Caco-2 (cell line): Measurements from ENCODE around the gene SPINK8. TPM values are rescaled to one million over a fixed set of nuclear protein-coding genes. Genes with fewer than 3 reads are reported as not detected.

Experiments used
- BruUV-seq: library from RNA; stranded (reverse); fragments of 400-500 nt; replicated peaks from 2 replicates; lab custom pipeline; 2021; lab: Mats Ljungman, UMichigan
- CTCF ChIA-PET: fragments of 300-600 bp; sonication (Branson Sonifier 250); formaldehyde crosslinking; loops from one replicate; lab custom pipeline; 2022; ENCODE audit warnings: antibody characterized with exemption; lab: Charles Lee
- POLR2A ChIA-PET: fragments of 300-600 bp; sonication (Branson Sonifier 250); formaldehyde crosslinking; loops from one replicate; lab custom pipeline; 2022; ENCODE audit warnings: antibody characterized with exemption; lab: Charles Lee
- DNase-seq, 2 experiments: peaks; one replicate each; pipeline versions ENCODE4 v3.0.0 to v3.0.0-alpha.2; 2020 to 2022
- H3K27me3 ChIP-seq: replicated peaks from 2 replicates; pipeline ENCODE4 v1.6.0; 2011; ENCODE audit warnings: low read length; ENCODE audit not compliant: control insufficient read depth, insufficient read depth
- H3K36me3 ChIP-seq: 2 replicates; pipeline ENCODE4 v1.5.1; 2011; ENCODE audit warnings: low read length; ENCODE audit not compliant: control insufficient read depth, insufficient read depth
- H3K4me1 ChIP-seq: fragments of 250-450 bp; sonication (Bioruptor Pico); 2 replicates; pipeline ENCODE4 v1.5.1; 2020; ENCODE audit warnings: mild to moderate bottlenecking
- H3K4me3 ChIP-seq: 2 replicates; pipeline ENCODE4 v1.5.1; 2011; ENCODE audit warnings: low read depth, mild to moderate bottlenecking, control low read depth, low read length
- H3K9me3 ChIP-seq: fragments of 250-450 bp; sonication (Bioruptor Pico); 2 replicates; pipeline ENCODE4 v1.5.1; 2020; ENCODE audit warnings: mild to moderate bottlenecking, moderate library complexity
- H3K27ac Mint-ChIP-seq: one replicate; pipeline ENCODE4 v1.8.0; 2022; ENCODE audit warnings: mixed read lengths; ENCODE audit not compliant: unreplicated experiment
- H3K27me3 Mint-ChIP-seq: one replicate; pipeline ENCODE4 v1.8.0; 2022; ENCODE audit warnings: mixed read lengths; ENCODE audit not compliant: insufficient read depth, unreplicated experiment
- H3K36me3 Mint-ChIP-seq: one replicate; pipeline ENCODE4 v1.8.0; 2022; ENCODE audit warnings: mild to moderate bottlenecking, mixed read lengths; ENCODE audit not compliant: insufficient read depth, unreplicated experiment
- H3K4me1 Mint-ChIP-seq: one replicate; pipeline ENCODE4 v1.8.0; 2022; ENCODE audit warnings: low read depth, mixed read lengths; ENCODE audit not compliant: unreplicated experiment
- H3K4me3 Mint-ChIP-seq: one replicate; pipeline ENCODE4 v1.8.0; 2022; ENCODE audit warnings: mild to moderate bottlenecking, moderate library complexity, mixed read lengths; ENCODE audit not compliant: unreplicated experiment
- H3K9me3 Mint-ChIP-seq: one replicate; pipeline ENCODE4 v1.8.0; 2022; ENCODE audit warnings: mixed read lengths; ENCODE audit not compliant: unreplicated experiment
- CTCF ChIP-seq, 2 experiments: fragments of 200-600 bp in 1 of 2; IDR thresholded peaks; 1 replicate in 1 of 2; 2 replicates in 1 of 2; pipeline versions ENCODE4 v1.5.1 to v1.8.0; 2011 to 2022; ENCODE audit warnings: antibody characterized with exemption in 1 of 2, control low read depth in 1 of 2, inconsistent platforms in 1 of 2, low read depth in 1 of 2, low read length in 1 of 2, mild to moderate bottlenecking in 1 of 2, moderate library complexity in 1 of 2; ENCODE audit not compliant: insufficient read depth in 1 of 2, severe bottlenecking in 1 of 2, unreplicated experiment in 1 of 2
- intact Hi-C: fragments of 100-400 bp; cut with micrococcal nuclease; formaldehyde crosslinking; loops from one replicate; pipeline ENCODE4 v1.10.0; 2022; ENCODE audit not compliant: unreplicated experiment
- total RNA-seq: library from RNA; stranded (reverse); gene quantifications from 2 replicates; pipeline ENCODE4 v1.2.3, GENCODE V29; 2022

SPINK8 gene
- total RNA-seq, 1 experiment from 2014 or later, result not detected

- DNase-seq, result no peak
- ChIA-PET POLR2A (no interaction called here), CTCF (interaction anchor here (1.1 kb wide), 1 partner anchor 69 kb away, joined by 5 read pairs; no protein-coding TSS in a partner anchor)
- Histone ChIP-seq H3K36me3 (no peaks in the 10 kb centered on the region), H3K4me1 (peaks cover 3% of the 10 kb centered on the region), H3K27me3 (no peaks in the 10 kb centered on the region), H3K4me3 (no peak overlapping the region), H3K9me3 (peaks cover 8% of the 10 kb centered on the region)
- intact Hi-C loops, result no loop called here
- Mint-ChIP-seq H3K4me3 (no peak overlapping the region), H3K27ac (no peak overlapping the region), H3K27me3 (no peaks in the 10 kb centered on the region), H3K9me3 (peaks cover 25% of the 10 kb centered on the region), H3K36me3 (peaks cover under 1% of the 10 kb centered on the region), H3K4me1 (peaks cover 27% of the 10 kb centered on the region)
- no peak for TF ChIP-seq CTCF (IDR thresholded peaks at IDR 0.05; ENCODE audit: insufficient read depth in 1 of 2, low read depth in 1 of 2, low read length in 1 of 2, severe bottlenecking in 1 of 2, unreplicated experiment in 1 of 2)
- BruUV-seq, result no TSS peak
These were observed 33.7 kb upstream of the SPINK8 start for GRCh38 chr3:48367201-48367600.

- Mint-ChIP-seq H3K36me3 (no peaks in the 10 kb centered on the region), H3K27me3 (no peaks in the 10 kb centered on the region), H3K4me1 (peaks cover 10% of the 10 kb centered on the region), H3K9me3 (peaks cover 44% of the 10 kb centered on the region), H3K4me3 (no peak overlapping the region), H3K27ac (no peak overlapping the region)
- intact Hi-C loops, result no loop called here
- no peaks in the 10 kb centered on the region for H3K36me3 ChIP-seq
- no TSS peak for BruUV-seq
- no peaks in the 10 kb centered on the region for H3K4me1 ChIP-seq
- H3K9me3 ChIP-seq, result peaks cover 20% of the 10 kb centered on the region
- no peak for DNase-seq
- ChIA-PET CTCF (no interaction called here), POLR2A (no interaction called here)
- TF ChIP-seq CTCF (IDR thresholded peaks at IDR 0.05; ENCODE audit: insufficient read depth in 1 of 2, low read depth in 1 of 2, low read length in 1 of 2, severe bottlenecking in 1 of 2, unreplicated experiment in 1 of 2), result no peak
- no peak overlapping the region for H3K4me3 ChIP-seq
- H3K27me3 ChIP-seq, result no peaks in the 10 kb centered on the region
These were observed 31.4 kb upstream of the SPINK8 start for GRCh38 chr3:48364840-48365239.

GRCh38 chr3:48361928-48362327, 28.5 kb upstream of the SPINK8 start:
- no peak overlapping the region for H3K4me3 ChIP-seq
- Mint-ChIP-seq H3K9me3 (peaks cover 44% of the 10 kb centered on the region), H3K4me1 (peaks cover 2% of the 10 kb centered on the region), H3K4me3 (no peak overlapping the region), H3K27me3 (no peaks in the 10 kb centered on the region), H3K27ac (no peak overlapping the region), H3K36me3 (peaks cover 5% of the 10 kb centered on the region)
- CTCF ChIA-PET, result no interaction called here
- POLR2A ChIA-PET, result no interaction called here
- BruUV-seq, result no TSS peak
- H3K36me3 ChIP-seq, result peaks cover 1% of the 10 kb centered on the region; the same call in 1 of the 2 replicates
- peaks cover 6% of the 10 kb centered on the region for H3K4me1 ChIP-seq
- no peaks in the 10 kb centered on the region for H3K27me3 ChIP-seq
- no peak for DNase-seq
- no peak for TF ChIP-seq CTCF (IDR thresholded peaks at IDR 0.05; ENCODE audit: insufficient read depth in 1 of 2, low read depth in 1 of 2, low read length in 1 of 2, severe bottlenecking in 1 of 2, unreplicated experiment in 1 of 2)
- H3K9me3 ChIP-seq, result peaks cover 35% of the 10 kb centered on the region
- intact Hi-C loops, result no loop called here
